GM19438 (cell line): Measurements from ENCODE around the gene ZFHX3.
A peak's percentile ranks its signal among the peaks of the same experiment; 100 is the strongest.

Experiments used
- ATAC-seq: cut with Tn5 transposase; IDR thresholded peaks from one replicate; pipeline ENCODE4 v1.9.1; 2021; ENCODE audit warnings: low read depth; ENCODE audit not compliant: unreplicated experiment

The ZFHX3 gene

DNA sequence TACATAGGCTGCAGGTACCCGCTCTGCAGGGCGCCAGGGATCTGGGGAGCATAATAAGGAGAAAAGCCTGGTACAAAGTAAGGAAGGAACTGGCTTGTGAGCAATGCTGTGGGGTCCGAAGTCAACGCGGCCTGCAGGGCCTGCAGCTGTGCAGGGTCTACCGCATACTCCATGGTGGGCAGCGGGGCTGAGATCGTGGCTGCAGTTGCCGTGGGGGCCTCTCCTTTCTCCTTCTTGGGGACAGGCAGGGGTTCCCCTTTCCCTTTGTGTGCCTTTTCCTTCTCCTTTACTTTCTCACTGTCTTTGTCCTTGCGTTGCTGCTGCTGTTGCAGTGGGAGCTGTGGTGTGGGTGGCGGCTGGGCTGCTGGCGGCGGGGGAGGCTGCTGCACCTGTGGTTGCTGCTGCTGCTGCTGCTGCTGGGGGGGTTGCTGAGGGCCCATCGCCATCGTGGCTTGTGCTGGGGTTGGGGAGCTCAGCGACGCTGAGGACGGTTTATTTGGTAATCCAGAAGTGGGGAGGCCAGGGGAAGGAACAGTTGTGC, 259.6 kb downstream of the ZFHX3 start:
- no peak for ATAC-seq

DNA sequence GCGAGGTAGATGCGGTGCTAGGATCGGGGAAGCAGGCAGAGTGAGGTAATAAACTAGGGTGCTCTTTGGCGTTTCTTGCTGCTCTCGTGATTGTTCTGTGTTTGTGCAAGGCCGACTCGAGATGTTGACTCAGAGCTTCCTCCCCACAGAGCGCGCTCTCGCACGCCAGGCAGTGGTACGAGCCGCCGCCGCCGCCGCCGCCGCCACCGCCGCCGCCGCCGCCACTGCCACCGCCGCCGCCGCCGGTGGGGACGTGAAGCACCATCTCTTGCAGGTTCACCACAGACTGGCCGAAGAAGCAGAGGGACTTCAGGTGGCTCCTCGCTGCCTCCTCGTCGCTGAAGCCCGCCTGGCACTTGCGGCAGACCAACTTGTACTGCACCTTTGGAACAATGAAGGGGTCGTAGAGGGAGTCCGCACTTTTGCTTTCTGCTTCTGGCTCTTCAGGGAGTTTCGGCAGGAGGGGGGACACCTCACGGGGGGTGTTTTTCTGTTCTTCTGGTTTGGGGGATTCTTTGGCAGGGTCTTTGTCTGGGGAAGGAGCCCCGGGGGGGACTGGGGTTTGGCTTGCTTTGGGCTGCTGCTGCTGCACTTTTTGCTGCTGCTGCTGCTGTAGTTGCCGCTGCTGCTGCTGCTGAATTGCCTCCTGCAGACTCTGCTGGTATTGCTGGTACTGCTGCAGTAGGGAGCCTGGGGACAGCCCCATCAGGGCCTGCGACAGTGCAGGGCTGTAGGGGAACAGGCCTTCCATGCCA, 260.2 kb downstream of the ZFHX3 start:
- ATAC-seq, result peak; percentile 97

DNA sequence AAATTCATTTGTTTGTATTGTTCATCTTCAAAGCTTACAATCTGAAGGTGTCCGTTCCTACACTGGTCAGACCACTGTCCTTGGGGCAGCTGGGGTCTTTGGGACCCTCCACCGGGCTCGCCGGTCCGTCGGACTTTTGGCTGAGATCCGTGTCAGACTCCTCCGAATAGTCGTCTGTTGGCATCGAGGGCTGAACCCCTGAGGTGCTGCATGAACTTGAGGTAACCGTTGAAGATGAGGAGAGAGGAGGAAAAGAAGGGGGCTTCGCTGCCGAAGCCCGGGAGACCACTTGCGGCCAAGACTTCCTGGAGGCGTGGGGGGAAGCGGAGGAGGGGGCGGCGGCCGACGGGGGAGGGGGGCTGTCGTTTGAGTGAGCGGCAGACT, 260.8 kb downstream of the ZFHX3 start:
- ATAC-seq, result no peak

DNA sequence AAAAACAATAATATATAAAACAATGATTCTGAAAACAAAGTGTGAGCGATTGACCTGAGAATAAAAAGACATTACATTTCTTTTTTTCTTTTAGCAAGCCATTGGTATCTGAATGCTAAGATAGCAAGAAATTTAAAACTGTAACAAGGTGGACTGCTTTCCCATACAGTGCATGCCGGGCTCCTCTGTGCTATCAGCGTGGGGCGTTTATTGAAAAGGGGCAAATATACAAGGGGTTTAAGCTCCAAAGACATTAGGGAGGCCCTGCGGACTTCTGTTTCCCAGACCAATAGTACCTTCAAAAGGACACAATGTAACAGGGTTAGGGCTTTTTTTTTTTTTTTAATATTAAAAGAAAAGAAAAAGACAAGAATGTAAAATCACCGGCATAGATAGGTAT, 261.3 kb downstream of the ZFHX3 start:
- ATAC-seq, result no peak

DNA sequence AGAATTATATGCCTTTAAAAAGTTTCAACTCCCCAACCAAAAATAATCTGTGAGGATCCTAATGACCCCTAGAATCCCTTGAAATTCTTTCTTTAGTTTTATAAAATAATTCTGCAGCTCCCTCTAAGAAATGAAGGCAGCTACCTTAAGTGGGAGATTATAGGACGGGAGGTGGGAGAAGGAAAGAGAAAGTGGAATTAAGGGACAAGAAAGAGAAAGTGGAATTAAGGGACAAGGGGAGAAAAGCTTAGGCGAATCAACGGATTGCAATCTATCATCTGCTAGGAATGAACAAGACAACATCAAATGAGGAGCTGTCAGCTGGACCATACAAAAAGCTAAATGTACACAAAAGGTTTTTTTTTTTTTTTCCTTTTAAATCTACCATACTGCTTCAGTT, 262.0 kb downstream of the ZFHX3 start:
- no peak for ATAC-seq

DNA sequence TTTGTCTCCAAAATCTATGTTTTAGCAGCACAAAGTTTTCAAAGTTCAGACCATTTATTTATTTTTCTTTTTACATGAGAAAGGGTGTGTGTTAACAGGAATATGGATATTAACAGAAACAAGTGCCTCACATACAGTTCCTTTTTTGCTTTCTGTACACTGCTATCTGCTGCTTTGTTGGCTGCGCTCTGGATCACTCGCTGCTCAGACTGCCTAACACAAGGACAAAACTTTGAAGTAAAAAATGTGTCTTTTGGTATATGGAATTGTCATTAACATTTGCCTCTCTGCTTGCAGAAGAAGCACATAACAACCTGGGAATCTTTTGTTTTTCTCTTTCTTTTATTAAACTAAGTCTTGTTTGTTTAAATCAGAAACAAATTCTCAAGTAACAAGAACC, 262.8 kb downstream of the ZFHX3 start:
- no peak for ATAC-seq

DNA sequence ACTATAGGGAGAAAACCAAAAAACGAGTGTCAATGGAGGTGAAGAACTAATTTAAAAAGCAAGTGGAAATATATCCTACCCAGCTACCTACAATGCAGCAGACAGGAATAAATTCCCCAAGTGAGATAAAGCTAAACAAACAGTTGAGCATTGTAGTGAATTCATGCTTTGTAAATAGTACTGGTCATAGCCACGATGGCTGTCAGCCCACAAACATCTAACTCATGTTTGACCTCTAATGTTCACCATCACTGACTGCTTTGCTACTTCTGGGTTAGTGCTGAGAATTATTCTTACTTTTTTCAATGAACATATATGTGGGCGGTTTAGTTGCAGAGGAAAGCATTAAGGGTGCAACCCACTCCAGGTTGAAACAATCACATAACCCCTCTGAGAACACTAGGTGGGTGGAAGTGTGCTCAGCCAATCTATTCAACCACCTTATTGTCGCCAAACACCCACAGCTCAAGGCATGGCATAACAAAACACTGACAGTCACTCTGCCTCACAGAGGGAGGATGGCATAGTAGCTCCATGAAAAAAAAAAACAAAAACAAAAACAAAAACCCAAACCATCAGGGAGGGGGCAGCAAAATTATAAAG, 264.1 kb downstream of the ZFHX3 start:
- ATAC-seq, result no peak

DNA sequence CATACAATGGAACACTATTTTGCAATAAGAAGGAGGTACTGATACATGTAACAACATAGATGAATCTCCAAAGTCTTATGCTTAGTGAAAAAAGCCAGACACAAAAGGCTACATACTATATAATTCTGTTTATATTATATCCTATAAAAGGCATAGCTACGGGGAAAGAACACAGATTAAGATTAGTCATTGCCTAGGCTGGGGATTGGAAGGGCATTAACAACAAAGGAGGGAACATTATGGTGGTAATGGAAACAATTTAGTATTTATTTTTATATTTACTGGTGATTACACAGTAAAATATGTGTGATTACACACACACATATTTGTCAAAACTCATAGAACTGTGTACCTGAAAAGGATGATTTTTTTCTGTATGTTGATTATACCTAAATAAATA, 278.1 kb downstream of the ZFHX3 start:
- ATAC-seq, result no peak

DNA sequence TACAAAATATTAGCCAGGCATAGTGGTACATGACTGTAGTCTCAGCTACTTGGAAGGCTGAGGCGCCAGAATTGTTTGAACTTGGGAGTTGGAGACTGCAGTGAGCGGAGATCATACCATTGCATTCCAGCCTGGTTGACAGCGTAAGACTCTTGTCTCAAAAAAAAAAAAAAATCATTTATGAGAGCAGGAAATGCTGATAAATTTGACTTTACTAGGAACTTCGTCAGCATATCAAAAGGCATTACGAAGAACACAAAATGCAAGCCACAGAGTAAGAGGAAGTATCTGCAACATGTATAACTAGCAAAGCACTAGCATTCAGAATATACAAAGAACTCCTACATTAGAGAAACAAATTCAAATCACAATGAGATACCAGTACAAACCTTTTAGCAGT, 279.3 kb downstream of the ZFHX3 start:
- no peak for ATAC-seq

DNA sequence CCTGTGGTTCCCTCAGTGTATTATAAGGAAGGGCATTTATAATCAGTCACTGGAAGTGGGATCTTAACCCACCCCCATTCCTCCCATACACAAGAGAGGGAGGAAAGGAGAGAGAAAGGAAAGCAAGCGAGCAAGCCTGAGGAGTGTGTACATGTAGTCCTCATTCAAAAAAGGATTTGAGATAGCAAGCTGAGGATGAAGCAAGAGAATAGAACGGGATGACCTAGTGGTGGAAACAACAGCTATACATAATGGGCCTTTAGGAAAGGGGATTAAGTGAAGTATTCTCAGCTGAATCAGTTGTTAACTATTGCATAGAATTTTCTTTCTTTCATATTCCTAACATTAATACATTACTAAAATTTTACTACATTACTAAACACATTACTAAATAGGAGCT, 281.4 kb downstream of the ZFHX3 start:
- no peak for ATAC-seq

DNA sequence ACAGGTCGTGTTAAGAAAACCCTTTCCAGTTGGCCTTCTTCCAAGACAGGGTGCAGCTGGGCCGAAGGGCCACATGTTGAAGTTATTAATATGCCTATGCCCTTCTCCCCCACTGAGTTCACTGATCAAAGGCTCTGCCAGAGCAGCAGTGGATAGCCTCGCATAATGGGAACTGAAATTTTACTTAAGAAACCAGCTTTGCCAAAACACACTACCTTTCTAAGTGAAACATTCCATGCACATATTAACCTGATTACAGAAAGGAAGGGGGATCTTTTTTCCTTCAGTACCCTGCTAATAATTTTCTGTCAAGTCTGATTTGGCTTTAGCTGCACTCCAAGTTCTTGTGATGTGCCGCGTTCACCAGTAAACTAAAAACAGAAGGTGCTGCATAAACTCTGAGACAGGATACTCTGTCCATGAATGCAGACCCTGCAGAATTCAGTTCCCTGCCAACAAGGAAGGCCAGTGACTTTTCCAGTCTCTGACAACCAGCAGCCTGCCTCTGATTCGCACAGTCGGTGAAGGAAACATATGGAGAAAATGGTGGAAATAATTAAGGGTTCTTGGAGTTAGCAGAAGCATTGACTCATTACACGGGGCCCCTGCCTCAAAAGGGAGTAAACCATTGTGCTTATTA, 283.8 kb downstream of the ZFHX3 start:
- no peak for ATAC-seq

DNA sequence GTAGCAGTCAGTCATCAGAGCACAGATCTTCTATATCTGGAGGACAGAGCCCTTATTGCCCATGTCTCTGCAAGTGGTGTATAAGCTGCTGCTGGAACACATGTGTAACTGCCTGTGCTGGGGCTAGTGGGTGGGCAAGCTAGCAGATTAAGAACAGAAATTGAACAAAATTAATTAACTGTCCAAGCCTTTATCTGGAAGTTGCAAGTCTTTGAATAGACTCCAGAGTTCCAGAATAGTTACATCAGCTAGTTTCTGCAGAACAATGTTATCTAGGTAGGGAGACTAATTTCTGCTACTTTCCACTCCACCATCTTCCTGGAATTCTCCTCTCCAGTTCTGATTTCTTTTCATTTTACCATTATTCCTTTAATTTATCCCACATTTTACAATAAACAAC, 287.3 kb downstream of the ZFHX3 start:
- no peak for ATAC-seq

DNA sequence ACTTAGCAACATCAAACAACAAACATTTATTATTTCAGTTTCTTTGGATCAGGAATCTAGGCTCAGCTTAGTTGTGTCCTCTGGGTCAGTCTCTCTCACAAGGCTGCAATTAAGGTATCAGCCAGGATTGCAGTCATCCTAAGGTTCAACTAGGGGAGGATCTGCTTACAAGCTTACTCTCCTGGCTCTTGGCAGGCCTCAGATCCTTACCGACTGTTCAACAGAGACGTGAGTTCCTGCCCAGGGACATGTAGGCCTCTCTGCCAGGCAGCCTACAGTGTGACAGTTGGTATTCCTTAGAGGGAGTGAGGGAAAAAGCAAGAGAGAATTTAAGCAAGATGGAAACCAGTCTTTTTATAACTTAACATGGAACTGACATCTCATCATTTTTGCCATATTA, 294.0 kb downstream of the ZFHX3 start:
- ATAC-seq, result no peak

DNA sequence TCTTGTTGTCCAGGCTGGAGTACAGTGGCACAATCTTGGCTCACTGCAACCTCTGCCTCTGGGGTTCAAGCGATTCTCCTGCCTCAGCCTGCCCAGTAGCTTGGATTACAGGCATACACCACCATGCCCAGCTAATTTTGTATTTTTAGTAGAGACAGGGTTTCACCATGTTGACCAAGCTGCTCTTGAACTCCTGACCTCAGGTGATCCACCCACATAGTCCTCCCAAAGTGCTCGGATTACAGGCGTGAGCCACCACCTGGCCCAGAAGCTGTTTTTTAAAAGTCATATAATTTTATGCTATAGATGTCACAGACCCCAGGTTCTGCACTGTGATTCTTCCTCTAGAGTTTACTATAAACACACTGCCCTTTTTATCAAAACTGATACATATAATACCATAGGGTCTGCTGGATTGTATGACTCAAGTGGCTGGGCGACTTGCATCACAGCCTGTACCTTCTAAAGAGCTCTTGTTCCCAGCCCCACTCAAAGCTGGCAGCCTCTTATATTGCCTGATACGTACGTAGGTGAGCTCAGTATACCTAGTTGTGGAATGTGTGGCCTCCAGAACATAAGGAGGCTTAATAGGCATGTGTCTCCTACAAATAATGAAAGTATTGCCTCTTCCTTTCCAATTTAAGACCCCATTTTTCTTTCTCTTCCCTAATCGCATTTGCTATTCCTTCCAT, 295.8 kb downstream of the ZFHX3 start:
- no peak for ATAC-seq

DNA sequence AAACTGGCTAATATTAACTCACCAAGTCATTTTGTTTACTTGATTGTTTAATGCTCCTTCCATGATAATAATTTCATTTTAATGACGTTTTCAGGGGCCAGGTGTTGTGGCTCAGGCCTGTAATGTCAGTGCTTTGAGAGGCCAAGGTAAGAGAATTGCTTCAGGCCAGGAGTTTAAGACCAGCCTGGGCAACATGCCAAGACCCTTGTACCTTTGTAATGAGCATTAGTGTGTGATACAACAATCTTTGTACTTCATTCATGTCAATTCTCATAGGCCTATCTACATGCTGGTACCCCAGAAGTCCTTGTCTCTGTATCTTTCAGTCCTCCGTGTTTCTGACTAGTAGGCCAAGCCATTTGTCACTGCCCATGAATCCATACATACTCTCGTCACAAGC, 296.9 kb downstream of the ZFHX3 start:
- ATAC-seq, result no peak

DNA sequence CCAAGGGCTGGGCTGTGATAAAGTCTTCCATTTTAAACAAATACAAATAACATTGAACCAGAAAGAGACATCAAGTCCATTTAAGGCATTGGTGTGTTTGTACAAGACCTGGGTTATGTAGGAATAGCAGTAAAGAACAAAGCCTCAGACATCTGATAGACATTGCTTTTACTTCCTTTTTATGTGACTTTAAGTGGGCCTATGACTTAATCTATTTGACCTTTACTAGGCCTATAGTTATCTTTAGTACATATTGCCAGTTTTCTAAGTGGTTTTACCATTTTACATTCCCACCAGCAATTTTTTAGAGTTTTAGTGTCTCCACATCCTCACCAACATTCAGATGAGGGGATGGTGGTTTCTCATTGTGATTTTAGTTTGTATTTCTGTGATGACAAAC, 298.8 kb downstream of the ZFHX3 start:
- no peak for ATAC-seq

DNA sequence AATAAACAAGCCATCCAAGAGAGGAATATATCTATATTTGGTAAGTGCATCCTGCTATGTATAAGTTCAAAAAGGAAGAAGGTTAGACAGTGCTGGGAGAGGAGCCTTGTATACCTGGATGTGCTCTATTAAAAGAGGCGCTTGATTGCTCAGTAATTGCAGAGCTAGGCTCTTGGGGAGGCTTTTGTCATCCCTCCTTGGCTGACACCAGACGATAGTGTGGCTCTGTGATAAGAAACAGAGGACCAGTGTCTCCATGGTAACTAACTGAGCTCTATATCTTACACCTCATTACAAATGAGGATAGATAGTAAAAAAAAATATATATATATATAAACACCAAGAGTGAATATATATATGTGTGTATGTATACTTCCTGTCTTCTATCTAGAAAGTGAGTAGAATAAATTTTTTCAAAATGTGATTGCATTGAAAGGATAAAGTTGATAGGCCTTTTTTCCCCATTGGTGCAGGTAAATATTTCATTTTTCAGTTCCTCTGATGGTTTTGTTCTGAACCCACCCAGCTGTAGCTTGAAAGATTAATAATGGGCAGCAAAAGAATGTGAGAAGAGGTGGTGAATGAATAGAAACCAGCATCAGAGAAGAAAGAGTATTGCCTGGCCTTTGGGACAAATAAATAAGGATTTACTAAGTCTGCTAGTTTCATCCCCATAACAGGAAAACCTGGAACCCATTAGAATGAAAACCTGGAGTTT, 303.7 kb downstream of the ZFHX3 start:
- ATAC-seq, result no peak

DNA sequence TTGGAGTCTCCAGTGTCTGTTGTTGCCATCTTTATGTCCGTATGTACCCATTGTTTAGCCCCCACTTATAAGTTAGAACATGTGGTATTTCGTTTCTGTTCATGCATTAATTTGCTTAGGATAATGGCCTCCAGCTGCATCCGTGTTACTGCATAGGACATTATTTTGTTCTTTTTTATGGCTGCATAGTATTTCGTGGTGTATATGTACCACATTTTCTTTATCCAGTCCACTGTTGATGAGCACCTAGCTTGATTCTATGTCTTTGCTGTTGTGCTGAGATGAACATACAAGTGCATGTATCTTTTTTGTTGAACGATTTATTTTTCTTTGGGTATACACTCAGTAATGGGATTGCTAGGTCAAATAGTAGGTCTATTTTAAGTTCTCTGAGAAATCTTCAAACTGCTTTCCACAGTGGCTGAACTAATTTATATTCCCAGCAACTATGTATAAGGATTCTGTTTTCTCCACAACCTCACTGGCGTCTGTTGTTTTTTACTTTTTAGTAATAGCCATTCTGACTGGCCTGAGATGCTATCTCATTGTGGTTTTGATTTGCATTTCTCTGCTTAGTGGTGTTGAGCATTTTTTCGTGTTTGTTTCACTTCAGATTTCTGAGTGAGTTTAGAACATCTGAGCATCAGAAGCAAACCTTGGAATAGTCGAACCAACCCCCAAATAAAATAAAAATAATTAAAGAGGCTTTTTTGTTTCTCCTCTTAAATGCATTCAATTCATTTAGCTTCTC, 304.7 kb downstream of the ZFHX3 start:
- ATAC-seq, result no peak

DNA sequence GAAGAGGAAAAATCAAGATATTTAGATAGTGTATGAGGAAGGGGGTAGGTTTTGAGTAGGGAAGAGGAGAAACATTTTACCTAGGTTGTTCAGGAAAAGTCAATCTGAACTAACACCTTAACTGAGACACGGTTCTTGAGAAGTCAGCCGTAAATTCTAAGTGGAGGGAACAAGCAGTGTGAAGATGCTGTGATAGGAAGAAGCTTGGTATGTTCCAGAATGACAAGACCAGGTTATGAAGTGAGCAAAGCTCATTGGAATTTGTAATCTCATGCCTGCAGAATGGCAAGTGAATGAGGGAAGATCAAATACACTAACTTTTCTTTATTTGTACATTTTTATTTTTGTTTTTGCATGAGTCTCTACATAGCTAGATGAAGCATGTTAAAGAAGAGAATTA, 307.6 kb downstream of the ZFHX3 start:
- ATAC-seq, result no peak

DNA sequence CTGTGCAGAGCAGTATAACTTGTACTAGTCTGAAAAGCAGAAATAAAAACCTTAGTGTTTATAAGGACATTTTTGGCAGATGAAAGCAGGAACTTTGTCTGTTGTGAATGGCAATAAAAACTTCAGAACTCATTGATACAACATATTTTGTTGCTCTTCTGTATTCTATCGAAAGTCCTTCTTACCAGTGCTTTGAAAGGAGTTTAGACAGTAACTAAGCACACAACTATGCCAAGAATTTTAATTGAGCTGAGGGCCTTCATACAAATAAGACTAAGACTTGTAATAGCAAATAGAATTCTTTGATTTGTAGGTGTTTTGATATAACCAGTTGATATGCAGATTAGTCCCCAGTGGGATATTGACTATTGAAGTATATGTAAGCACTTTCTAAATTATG, 308.4 kb downstream of the ZFHX3 start:
- no peak for ATAC-seq
